Kidney (tissue), 14 donors: Measurements from ENCODE around the gene FBXO15. TPM values are rescaled to one million over a fixed set of nuclear protein-coding genes. Genes with fewer than 3 reads are reported as not detected.

Experiments used
- DNase-seq, 5 donors: peaks; one replicate each; pipeline ENCODE4 v3.0.0-alpha.2; 2013 to 2020
- FAIRE-seq: peaks from 2 replicates; lab custom pipeline; 2012; peaks lifted over from hg19 to GRCh38; lab: Jason Lieb, UNC
- H3K27ac ChIP-seq, 2 donors: one replicate each; pipeline ENCODE4 v1.7.0; 2013; ENCODE audit warnings: low read depth in 2 of 2, low read length in 2 of 2, inconsistent platforms in 1 of 2
- H3K27me3 ChIP-seq: one replicate; pipeline ENCODE4 v1.7.1; 2013; ENCODE audit warnings: low read length, inconsistent platforms; ENCODE audit not compliant: control insufficient read depth, insufficient read depth
- H3K36me3 ChIP-seq, 3 donors: one replicate each; pipeline versions ENCODE4 v1.7.0 to v1.7.1; 2013; ENCODE audit warnings: low read length in 3 of 3, control low read depth in 1 of 3, inconsistent platforms in 1 of 3; ENCODE audit not compliant: insufficient read depth in 3 of 3, control insufficient read depth in 2 of 3
- H3K4me1 ChIP-seq, 3 donors: one replicate each; pipeline versions ENCODE4 v1.7.0 to v1.7.1; 2013; ENCODE audit warnings: low read length in 3 of 3, inconsistent platforms in 1 of 3, low read depth in 1 of 3; ENCODE audit not compliant: control insufficient read depth in 2 of 3, insufficient read depth in 2 of 3
- H3K4me3 ChIP-seq, 3 donors: one replicate each; pipeline versions ENCODE4 v1.7.0 to v1.8.1; 2013; ENCODE audit warnings: low read length in 3 of 3, control low read depth in 1 of 3, inconsistent platforms in 1 of 3
- H3K9ac ChIP-seq, 3 donors: one replicate each; pipeline versions ENCODE4 v1.7.0 to v1.7.1; 2013; ENCODE audit warnings: low read length in 3 of 3, control low read depth in 1 of 3, inconsistent platforms in 1 of 3
- H3K9me3 ChIP-seq, 3 donors: one replicate each; pipeline versions ENCODE4 v1.7.0 to v1.7.1; 2013; ENCODE audit warnings: low read length in 3 of 3, control low read depth in 1 of 3, inconsistent platforms in 1 of 3; ENCODE audit not compliant: control insufficient read depth in 2 of 3, insufficient read depth in 1 of 3
- CTCF ChIP-seq: IDR thresholded peaks from 3 replicates; pipeline ENCODE4 v1.5.1; 2012; ENCODE audit warnings: mild to moderate bottlenecking, moderate library complexity, borderline replicate concordance; ENCODE audit not compliant: insufficient read depth; ENCODE audit errors: extremely low read depth
- intact Hi-C: fragments of 100-400 bp; cut with DNase I; formaldehyde crosslinking; loops from one replicate; pipeline ENCODE4 v1.11.1; 2022
- polyA plus RNA-seq: library from polyadenylated mRNA; stranded (reverse); fragments of 350-450 nt; fragmentation: Illumina TruSeq; extraction: RNeasy Lipid Tissue Mini Kit (QIAGEN cat#74804); gene quantifications from one replicate; pipeline ENCODE4 v1.2.3, GENCODE V29; 2014; ENCODE audit warnings: low read depth, low replicate concordance; ENCODE audit not compliant: insufficient read depth
- total RNA-seq: library from RNA; stranded (reverse); fragmentation: NEBNext Ultra II Directional; extraction: Animal tissue kit (Norgen Biotek cat#: 25700); gene quantifications from one replicate; pipeline ENCODE4 v1.2.1, GENCODE V29; 2021
- donor health status: control.
- donor health status: control.
- donor health status: control.
- donor health status: control.
- donor health status: control.
- donor health status: DM: yes; HTN: yes; CAD: no.
- donor health status: Normal renal cell carcinoma (clear cell type).

FBXO15 gene
- total and polyA plus RNA-seq, 2 donors from 2014 or later, result 3.5 to 9.1 TPM

- no peak for FAIRE-seq
- Histone ChIP-seq H3K4me3 (no peak overlapping the region), H3K36me3 (no peaks in the 10 kb centered on the region), H3K27me3 (no peaks in the 10 kb centered on the region), H3K4me1 (no peaks in the 10 kb centered on the region), H3K27ac (no peak overlapping the region), H3K9me3 (no peaks in the 10 kb centered on the region), H3K9ac (no peak overlapping the region)
- TF ChIP-seq CTCF, result no peak
- DNase-seq, result no peak
- intact Hi-C loops, result no loop called here
These were observed 25.8 kb upstream of the FBXO15 start for GRCh38 chr18:74173434-74173750.

- DNase-seq (no peak), FAIRE-seq (no peak)
- no peak overlapping the region for H3K9ac ChIP-seq
- no peak overlapping the region for H3K4me3 ChIP-seq
- TF ChIP-seq CTCF, result no peak
- no peaks in the 10 kb centered on the region for H3K36me3 ChIP-seq
- no peak overlapping the region for H3K27ac ChIP-seq
- no peaks in the 10 kb centered on the region for H3K27me3 ChIP-seq
- H3K9me3 ChIP-seq, result no peaks in the 10 kb centered on the region
- H3K4me1 ChIP-seq, result no peaks in the 10 kb centered on the region
- intact Hi-C loops, result no loop called here
These were observed 25.2 kb upstream of the FBXO15 start for GRCh38 chr18:74172697-74173433.

GRCh38 chr18:74171910-74172606, 24.4 kb upstream of the FBXO15 start:
- H3K36me3 ChIP-seq, result no peaks in the 10 kb centered on the region

More at GRCh38 chr18:74171910-74172606, 24.4 kb upstream of the FBXO15 start:
- FAIRE-seq (no peak), DNase-seq (no peak)
- Histone ChIP-seq H3K27ac (no peak overlapping the region), H3K4me3 (peak overlapping the region in 2 of 3 donors; percentile 14 to 39), H3K4me1 (no peaks in the 10 kb centered on the region), H3K9me3 (no peaks in the 10 kb centered on the region), H3K27me3 (no peaks in the 10 kb centered on the region), H3K9ac (no peak overlapping the region)
- intact Hi-C loops, result no loop called here
- no peak for TF ChIP-seq CTCF
